SU-DHL-6 (cell line): Measurements from ENCODE around the gene ZNF653.

Experiments
- H2AFZ ChIP-seq: fragments of 200-600 bp; sonication (generic); 2 replicates; pipeline ENCODE4 v1.6.1; 2014; ENCODE audit warnings: low read depth, mild to moderate bottlenecking, moderate library complexity, mixed read lengths, antibody characterized with exemption, low read length; ENCODE audit not compliant: severe bottlenecking
- H3F3A ChIP-seq: fragments of 200-600 bp; shearing (Covaris generic); 2 replicates; pipeline ENCODE4 v1.6.0; 2016; ENCODE audit warnings: antibody characterized with exemption, mild to moderate bottlenecking; ENCODE audit not compliant: insufficient read depth
- H3K27ac ChIP-seq: fragments of 200-600 bp; sonication (generic); 2 replicates; pipeline ENCODE4 v1.5.1; 2016; ENCODE audit warnings: low read depth, mild to moderate bottlenecking, low read length, moderate library complexity, mixed read lengths
- H3K27me3 ChIP-seq: fragments of 200-600 bp; sonication (generic), shearing (Covaris generic); 2 replicates; pipeline ENCODE4 v1.6.0; 2014; ENCODE audit warnings: mild to moderate bottlenecking, low read length
- H3K36me3 ChIP-seq: fragments of 200-600 bp; sonication (generic); 2 replicates; pipeline ENCODE4 v1.6.1; 2014; ENCODE audit warnings: mild to moderate bottlenecking, low read length, mixed read lengths
- H3K4me2 ChIP-seq: fragments of 300-600, 200-600 bp; shearing (Covaris generic), sonication (generic); 2 replicates; pipeline ENCODE4 v1.6.0; 2014; ENCODE audit warnings: low read length, low read depth, mild to moderate bottlenecking; ENCODE audit not compliant: poor library complexity, severe bottlenecking
- H3K4me3 ChIP-seq: fragments of 200-600 bp; sonication (generic); 2 replicates; pipeline ENCODE4 v1.5.1; 2014; ENCODE audit warnings: antibody characterized with exemption, low read length, mild to moderate bottlenecking, mixed read lengths; ENCODE audit not compliant: insufficient read depth, poor library complexity, severe bottlenecking
- H3K79me2 ChIP-seq: fragments of 200-600 bp; sonication (generic); 2 replicates; pipeline ENCODE4 v1.6.1; 2014; ENCODE audit warnings: mild to moderate bottlenecking, low read length, moderate library complexity; ENCODE audit not compliant: insufficient read depth
- H3K9ac ChIP-seq: fragments of 200-600 bp; sonication (generic); 2 replicates; pipeline ENCODE4 v1.7.0; 2014; ENCODE audit warnings: mild to moderate bottlenecking, low read length
- H3K9me2 ChIP-seq: fragments of 200-600 bp; sonication (generic); replicated peaks from 2 replicates; pipeline ENCODE4 v1.6.1; 2014; ENCODE audit warnings: low read length; ENCODE audit not compliant: insufficient read depth
- H3K9me3 ChIP-seq: fragments of 200-600 bp; sonication (generic); 2 replicates; pipeline ENCODE4 v1.6.1; 2014; ENCODE audit warnings: low read length, mixed read lengths; ENCODE audit not compliant: insufficient read depth
- H4K20me1 ChIP-seq: fragments of 200-600 bp; sonication (generic); 2 replicates; pipeline ENCODE4 v1.6.1; 2014; ENCODE audit warnings: low read depth, mild to moderate bottlenecking, antibody characterized with exemption, low read length, moderate library complexity, mixed read lengths
- EZH2phosphoT487 ChIP-seq: fragments of 200-600 bp; sonication (generic), shearing (Covaris generic); conservative IDR thresholded peaks from 2 replicates; pipeline ENCODE4 v1.6.1; 2018; ENCODE audit warnings: mild to moderate bottlenecking, antibody characterized with exemption, low read length, moderate library complexity, mixed read lengths
- TF ChIP-seq, protein P1 (sequence below): fragments of 200-600 bp; sonication (generic); IDR thresholded peaks from one replicate; pipeline ENCODE4 v1.5.1; 2017; ENCODE audit warnings: antibody characterized with exemption, mild to moderate bottlenecking, low read length, moderate library complexity; ENCODE audit not compliant: insufficient read depth, poor library complexity, severe bottlenecking

Gene ZNF653

DNA sequence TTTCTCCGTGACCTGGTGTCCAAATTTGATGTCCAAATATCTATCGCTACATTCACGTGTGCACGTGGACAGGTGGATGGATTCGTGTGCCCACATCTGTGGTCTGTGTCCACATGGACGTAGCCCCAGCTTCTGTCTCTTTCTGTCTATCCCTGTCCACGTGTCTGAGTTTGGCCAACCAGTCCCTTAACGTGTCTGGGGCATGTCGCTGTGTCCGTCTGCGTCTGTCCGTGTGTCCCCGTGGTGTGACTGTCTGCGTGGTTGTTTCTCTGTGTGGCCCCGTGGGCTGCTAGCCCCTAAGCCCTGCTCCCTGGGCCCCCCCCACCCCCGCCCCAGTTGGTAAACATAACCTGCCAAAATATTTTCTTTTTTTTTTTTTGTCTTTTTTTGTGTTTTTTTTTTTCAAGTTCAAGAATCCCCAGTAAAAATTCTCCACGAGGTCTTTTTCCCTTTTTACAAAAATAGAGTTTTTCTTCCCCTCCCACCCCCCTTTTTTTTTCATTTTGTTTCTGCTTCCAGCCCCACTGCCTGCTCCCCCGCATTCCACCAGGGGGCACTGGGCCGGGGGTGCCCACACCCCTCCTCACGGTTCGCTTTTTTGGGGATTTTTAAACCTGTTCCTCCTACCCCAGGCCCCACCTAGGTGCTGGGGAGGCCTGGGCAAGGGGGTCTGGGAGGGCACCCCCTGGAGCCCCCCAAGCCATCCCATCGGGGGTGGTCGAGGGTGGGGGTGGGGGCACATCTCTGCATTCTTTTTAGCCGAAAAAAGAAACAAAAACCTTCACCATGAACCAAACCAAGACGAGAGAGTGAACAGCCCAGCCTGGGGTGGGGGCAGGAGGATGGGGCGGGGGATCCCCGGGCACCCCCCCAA lies 51.9 kb downstream of the ZNF653 start:
- Histone ChIP-seq H3K9me2 (no peaks in the 10 kb centered on the region), H3K4me2 (no peak overlapping the region), H3K27me3 (no peaks in the 10 kb centered on the region), H3K36me3 (no peaks in the 10 kb centered on the region), H3K27ac (no peak overlapping the region), H4K20me1 (no peaks in the 10 kb centered on the region), H3K4me3 (no peak overlapping the region), H3F3A (0 out of 2 replicates have a peak, but pooled peaks cover 8% of the 10 kb centered on the region), H3K9ac (no peak overlapping the region), H2AFZ (no peak overlapping the region), H3K79me2 (no peaks in the 10 kb centered on the region), H3K9me3 (no peaks in the 10 kb centered on the region)
- TF ChIP-seq EZH2phosphoT487: no peak
- TF ChIP-seq, protein P1, sequence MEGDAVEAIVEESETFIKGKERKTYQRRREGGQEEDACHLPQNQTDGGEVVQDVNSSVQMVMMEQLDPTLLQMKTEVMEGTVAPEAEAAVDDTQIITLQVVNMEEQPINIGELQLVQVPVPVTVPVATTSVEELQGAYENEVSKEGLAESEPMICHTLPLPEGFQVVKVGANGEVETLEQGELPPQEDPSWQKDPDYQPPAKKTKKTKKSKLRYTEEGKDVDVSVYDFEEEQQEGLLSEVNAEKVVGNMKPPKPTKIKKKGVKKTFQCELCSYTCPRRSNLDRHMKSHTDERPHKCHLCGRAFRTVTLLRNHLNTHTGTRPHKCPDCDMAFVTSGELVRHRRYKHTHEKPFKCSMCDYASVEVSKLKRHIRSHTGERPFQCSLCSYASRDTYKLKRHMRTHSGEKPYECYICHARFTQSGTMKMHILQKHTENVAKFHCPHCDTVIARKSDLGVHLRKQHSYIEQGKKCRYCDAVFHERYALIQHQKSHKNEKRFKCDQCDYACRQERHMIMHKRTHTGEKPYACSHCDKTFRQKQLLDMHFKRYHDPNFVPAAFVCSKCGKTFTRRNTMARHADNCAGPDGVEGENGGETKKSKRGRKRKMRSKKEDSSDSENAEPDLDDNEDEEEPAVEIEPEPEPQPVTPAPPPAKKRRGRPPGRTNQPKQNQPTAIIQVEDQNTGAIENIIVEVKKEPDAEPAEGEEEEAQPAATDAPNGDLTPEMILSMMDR: peak; percentile 81

DNA sequence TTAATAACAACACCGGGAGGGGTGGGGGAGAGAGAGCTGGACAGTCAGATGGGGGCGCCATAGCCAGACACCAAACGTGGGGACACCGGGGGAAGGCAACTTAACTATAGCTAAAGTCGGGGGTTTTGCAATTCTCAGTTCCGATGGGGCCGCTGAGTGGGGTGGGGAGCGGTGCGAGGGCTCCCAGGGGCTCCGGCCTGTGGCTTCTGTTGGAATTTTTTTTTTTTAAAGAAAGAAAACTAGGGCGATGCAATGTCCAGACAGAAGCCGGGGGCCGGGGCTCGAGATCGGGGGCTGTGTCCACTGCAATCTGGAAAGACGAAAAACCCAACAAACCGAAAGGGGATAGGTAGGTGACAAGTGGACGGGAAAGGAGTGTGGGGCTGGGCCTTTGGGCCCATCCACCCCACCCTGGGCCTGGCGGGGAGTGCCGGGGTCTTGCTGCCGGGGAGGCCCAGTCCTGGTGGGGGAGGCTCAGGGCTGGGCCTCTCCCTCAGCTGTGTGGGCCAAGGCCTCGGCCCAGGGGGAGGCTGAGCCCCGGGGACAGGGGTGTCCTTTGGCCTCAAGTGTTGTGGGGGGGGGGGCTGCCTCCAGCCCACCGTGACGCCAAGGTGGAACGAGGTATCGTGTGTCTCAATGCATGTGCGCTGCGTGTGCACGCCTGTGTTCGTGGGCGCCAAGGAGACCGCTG lies 52.9 kb downstream of the ZNF653 start:
- Histone ChIP-seq H3K79me2 (no peaks in the 10 kb centered on the region), H3K9me3 (no peaks in the 10 kb centered on the region), H2AFZ (no peak overlapping the region), H4K20me1 (no peaks in the 10 kb centered on the region), H3K9ac (no peak overlapping the region), H3K27ac (no peak overlapping the region), H3K9me2 (no peaks in the 10 kb centered on the region), H3F3A (0 out of 2 replicates have a peak, but pooled peaks cover 8% of the 10 kb centered on the region), H3K4me3 (no peak overlapping the region), H3K36me3 (no peaks in the 10 kb centered on the region), H3K4me2 (peak overlapping the region; percentile 5), H3K27me3 (no peaks in the 10 kb centered on the region)
- TF ChIP-seq, protein P1: peak; percentile 36
- no peak for TF ChIP-seq EZH2phosphoT487

DNA sequence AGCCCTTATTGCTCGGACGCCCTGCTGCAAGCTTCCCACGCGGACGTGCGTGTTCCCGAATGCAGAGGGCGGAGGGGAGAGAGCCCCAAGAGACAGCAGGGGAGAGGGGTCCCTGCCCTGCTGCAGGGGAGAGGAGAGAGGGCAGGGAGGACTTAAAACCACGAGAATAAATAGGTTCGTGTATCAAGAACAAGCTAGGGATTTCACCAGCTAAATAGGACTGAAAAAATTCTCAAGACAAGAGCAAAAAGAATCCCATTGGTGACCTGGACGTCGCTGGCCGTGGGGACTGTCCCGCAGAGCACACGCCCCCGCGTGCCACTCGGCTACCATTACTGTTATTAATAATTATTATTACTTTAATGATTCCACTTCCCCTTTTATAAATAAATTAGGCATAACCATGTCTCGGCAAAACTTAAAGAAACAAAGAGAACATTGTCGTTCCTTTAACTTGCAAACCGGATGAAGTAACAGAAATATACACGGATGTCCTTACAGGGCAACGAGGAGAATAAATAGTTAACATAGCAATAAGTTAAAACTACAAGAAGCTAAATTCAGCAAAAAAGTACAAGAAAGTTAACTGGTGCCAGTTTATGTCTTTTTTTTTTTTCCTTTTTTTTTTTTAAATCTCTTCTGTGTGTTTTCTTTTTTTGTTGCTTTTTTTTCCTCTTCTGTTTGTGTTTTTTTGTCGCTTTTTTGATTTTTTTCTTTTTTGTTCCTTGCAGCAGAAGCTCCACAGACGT lies 53.6 kb downstream of the ZNF653 start:
- H3K4me3 ChIP-seq: no peak overlapping the region
- no peak overlapping the region for H3K27ac ChIP-seq
- H2AFZ ChIP-seq: no peak overlapping the region
- no peaks in the 10 kb centered on the region for H3K79me2 ChIP-seq
- H3K9ac ChIP-seq: no peak overlapping the region
- no peaks in the 10 kb centered on the region for H3K9me3 ChIP-seq
- H3K36me3 ChIP-seq: no peaks in the 10 kb centered on the region
- 0 out of 2 replicates have a peak, but pooled peaks cover 8% of the 10 kb centered on the region for H3F3A ChIP-seq
- peak overlapping the region; percentile 5 for H3K4me2 ChIP-seq
- H4K20me1 ChIP-seq: no peaks in the 10 kb centered on the region
- TF ChIP-seq, protein P1: no peak
- TF ChIP-seq EZH2phosphoT487: no peak
- no peaks in the 10 kb centered on the region for H3K27me3 ChIP-seq
- no peaks in the 10 kb centered on the region for H3K9me2 ChIP-seq
